ENCODE data around the gene ATP6V0A4.

DNA sequence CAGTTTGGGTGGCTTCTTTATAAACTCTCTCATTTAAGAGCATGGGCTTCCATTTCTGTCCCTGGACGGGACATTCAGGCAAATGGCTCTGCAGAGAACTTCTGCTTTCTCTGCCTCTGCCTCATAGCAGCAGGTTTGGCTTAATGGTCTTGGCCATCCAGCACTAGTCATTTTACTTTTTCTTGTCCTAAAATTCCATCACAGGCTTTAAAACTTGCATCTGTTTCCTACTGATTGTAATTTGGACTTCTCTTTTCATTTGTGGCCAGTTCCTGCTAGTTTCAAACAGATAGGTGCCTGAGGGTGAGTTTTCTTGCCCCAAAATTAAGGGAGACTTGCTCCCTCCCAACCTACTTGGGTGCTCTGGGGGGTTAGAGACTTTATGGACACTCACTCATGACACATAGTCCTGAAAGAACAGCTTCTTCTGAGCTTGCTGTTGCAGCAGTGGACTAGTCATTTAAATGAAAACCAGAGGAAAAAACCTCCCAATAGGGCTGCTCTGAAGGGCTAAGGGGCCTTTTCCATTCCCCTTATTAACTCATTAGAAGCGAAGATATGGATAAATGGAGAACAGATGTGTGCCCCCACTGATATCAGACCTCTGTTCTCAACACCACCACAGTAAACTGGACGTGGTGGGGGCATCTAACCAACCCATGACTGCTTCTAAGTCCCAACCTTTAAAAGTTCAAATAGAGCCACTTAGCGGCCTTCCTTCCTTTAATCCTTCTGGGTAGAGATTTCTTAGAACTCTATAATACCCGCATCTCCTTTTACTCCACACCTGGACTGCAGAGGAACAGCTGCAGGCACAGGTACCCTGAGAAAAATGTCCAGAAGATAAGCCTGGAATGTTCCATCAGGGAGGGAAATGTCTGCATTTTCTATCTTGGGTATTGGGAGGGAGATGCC, 135.7 kb downstream of the ATP6V0A4 start:
- TF ChIP-seq RXRA (IDR thresholded peaks at IDR 0.05; ENCODE audit: borderline replicate concordance, low read depth) (no peak), JUND (IDR thresholded peaks at IDR 0.05) (no peak), POLR2AphosphoS5 (IDR thresholded peaks at IDR 0.05; ENCODE audit: low read depth, low read length) (no peak), CHD2 (IDR thresholded peaks at IDR 0.05; ENCODE audit: low read length, partially characterized antibody) (peak; percentile 71), RAD21 (IDR thresholded peaks at IDR 0.05; ENCODE audit: low read length) (no peak; the same call in 1 of the 2 replicates), EP300 (IDR thresholded peaks at IDR 0.05; ENCODE audit: borderline replicate concordance in 1 of 2, low read depth in 1 of 2, low read length in 1 of 2) (peak in 1 of 2 experiments; percentile 95; a peak in 2 of 4 replicates)
- TF ChIP-seq, protein P1, sequence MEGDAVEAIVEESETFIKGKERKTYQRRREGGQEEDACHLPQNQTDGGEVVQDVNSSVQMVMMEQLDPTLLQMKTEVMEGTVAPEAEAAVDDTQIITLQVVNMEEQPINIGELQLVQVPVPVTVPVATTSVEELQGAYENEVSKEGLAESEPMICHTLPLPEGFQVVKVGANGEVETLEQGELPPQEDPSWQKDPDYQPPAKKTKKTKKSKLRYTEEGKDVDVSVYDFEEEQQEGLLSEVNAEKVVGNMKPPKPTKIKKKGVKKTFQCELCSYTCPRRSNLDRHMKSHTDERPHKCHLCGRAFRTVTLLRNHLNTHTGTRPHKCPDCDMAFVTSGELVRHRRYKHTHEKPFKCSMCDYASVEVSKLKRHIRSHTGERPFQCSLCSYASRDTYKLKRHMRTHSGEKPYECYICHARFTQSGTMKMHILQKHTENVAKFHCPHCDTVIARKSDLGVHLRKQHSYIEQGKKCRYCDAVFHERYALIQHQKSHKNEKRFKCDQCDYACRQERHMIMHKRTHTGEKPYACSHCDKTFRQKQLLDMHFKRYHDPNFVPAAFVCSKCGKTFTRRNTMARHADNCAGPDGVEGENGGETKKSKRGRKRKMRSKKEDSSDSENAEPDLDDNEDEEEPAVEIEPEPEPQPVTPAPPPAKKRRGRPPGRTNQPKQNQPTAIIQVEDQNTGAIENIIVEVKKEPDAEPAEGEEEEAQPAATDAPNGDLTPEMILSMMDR (IDR thresholded peaks at IDR 0.05) = no peak
- TF ChIP-seq, protein P2, sequence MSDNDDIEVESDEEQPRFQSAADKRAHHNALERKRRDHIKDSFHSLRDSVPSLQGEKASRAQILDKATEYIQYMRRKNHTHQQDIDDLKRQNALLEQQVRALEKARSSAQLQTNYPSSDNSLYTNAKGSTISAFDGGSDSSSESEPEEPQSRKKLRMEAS (IDR thresholded peaks at IDR 0.05; ENCODE audit: low read depth) = no peak
- TF ChIP-seq, protein P3, sequence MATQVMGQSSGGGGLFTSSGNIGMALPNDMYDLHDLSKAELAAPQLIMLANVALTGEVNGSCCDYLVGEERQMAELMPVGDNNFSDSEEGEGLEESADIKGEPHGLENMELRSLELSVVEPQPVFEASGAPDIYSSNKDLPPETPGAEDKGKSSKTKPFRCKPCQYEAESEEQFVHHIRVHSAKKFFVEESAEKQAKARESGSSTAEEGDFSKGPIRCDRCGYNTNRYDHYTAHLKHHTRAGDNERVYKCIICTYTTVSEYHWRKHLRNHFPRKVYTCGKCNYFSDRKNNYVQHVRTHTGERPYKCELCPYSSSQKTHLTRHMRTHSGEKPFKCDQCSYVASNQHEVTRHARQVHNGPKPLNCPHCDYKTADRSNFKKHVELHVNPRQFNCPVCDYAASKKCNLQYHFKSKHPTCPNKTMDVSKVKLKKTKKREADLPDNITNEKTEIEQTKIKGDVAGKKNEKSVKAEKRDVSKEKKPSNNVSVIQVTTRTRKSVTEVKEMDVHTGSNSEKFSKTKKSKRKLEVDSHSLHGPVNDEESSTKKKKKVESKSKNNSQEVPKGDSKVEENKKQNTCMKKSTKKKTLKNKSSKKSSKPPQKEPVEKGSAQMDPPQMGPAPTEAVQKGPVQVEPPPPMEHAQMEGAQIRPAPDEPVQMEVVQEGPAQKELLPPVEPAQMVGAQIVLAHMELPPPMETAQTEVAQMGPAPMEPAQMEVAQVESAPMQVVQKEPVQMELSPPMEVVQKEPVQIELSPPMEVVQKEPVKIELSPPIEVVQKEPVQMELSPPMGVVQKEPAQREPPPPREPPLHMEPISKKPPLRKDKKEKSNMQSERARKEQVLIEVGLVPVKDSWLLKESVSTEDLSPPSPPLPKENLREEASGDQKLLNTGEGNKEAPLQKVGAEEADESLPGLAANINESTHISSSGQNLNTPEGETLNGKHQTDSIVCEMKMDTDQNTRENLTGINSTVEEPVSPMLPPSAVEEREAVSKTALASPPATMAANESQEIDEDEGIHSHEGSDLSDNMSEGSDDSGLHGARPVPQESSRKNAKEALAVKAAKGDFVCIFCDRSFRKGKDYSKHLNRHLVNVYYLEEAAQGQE (IDR thresholded peaks at IDR 0.05; ENCODE audit: low read depth, low read length) = no peak
- TF ChIP-seq, protein P4, sequence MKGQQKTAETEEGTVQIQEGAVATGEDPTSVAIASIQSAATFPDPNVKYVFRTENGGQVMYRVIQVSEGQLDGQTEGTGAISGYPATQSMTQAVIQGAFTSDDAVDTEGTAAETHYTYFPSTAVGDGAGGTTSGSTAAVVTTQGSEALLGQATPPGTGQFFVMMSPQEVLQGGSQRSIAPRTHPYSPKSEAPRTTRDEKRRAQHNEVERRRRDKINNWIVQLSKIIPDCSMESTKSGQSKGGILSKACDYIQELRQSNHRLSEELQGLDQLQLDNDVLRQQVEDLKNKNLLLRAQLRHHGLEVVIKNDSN (IDR thresholded peaks at IDR 0.05; ENCODE audit: borderline replicate concordance, low read depth) = no peak
